Cortex of kidney (tissue), 1 donor: ENCODE data around the gene RNF152.

ENCODE experiments used
- DNase-seq: peaks from one replicate; lab custom pipeline; 2025; lab: John Stamatoyannopoulos, UW

Gene RNF152

GRCh38 chr18:61894751-61895524 lies 2.1 kb upstream of the RNF152 start:
- DNase-seq = no peak

GRCh38 chr18:61893971-61894750 lies 1.4 kb upstream of the RNF152 start:
- no peak for DNase-seq

- DNase-seq = no peak
Measured at GRCh38 chr18:61893309-61893970, 633 bp upstream of the RNF152 start.

GRCh38 chr18:61891894-61892293 lies 913 bp downstream of the RNF152 start:
- no peak for DNase-seq

GRCh38 chr18:61891271-61891670 lies 1.5 kb downstream of the RNF152 start:
- DNase-seq = no peak

GRCh38 chr18:61890344-61890743 lies 2.5 kb downstream of the RNF152 start:
- no peak for DNase-seq

GRCh38 chr18:61889541-61889940 lies 3.3 kb downstream of the RNF152 start:
- no peak for DNase-seq

GRCh38 chr18:61888622-61889021 lies 4.2 kb downstream of the RNF152 start:
- DNase-seq = no peak

GRCh38 chr18:61887838-61888237 lies 5.0 kb downstream of the RNF152 start:
- DNase-seq = no peak

GRCh38 chr18:61883547-61883946 lies 9.3 kb downstream of the RNF152 start:
- no peak for DNase-seq

GRCh38 chr18:61882296-61883004 lies 10.4 kb downstream of the RNF152 start:
- DNase-seq = no peak

GRCh38 chr18:61876899-61877298 lies 15.9 kb downstream of the RNF152 start:
- no peak for DNase-seq

- no peak for DNase-seq
Measured at GRCh38 chr18:61870151-61870550, 22.7 kb downstream of the RNF152 start.

GRCh38 chr18:61869636-61870035 lies 23.2 kb downstream of the RNF152 start:
- DNase-seq = no peak

GRCh38 chr18:61865466-61866175 lies 27.2 kb downstream of the RNF152 start:
- no peak for DNase-seq

GRCh38 chr18:61861372-61861771 lies 31.4 kb downstream of the RNF152 start:
- DNase-seq = no peak

GRCh38 chr18:61860302-61860701 lies 32.5 kb downstream of the RNF152 start:
- no peak for DNase-seq

GRCh38 chr18:61859113-61859512 lies 33.7 kb downstream of the RNF152 start:
- DNase-seq = no peak

GRCh38 chr18:61856678-61857077 lies 36.1 kb downstream of the RNF152 start:
- DNase-seq = no peak

GRCh38 chr18:61855449-61856378 lies 37.1 kb downstream of the RNF152 start:
- no peak for DNase-seq
